GM10266 (cell line): Measurements from ENCODE around the gene NMNAT1.
A peak's percentile ranks its signal among the peaks of the same experiment; 100 is the strongest.

Experiments
- DNase-seq: peaks from one replicate; pipeline ENCODE4 v3.0.0; 2012; ENCODE audit errors: extremely low spot score
- TF ChIP-seq, protein P1 (sequence below): IDR thresholded peaks from 2 replicates; pipeline ENCODE4 v1.5.1; 2012; ENCODE audit warnings: mild to moderate bottlenecking, low read depth; ENCODE audit not compliant: control insufficient read depth, insufficient read depth; ENCODE audit errors: missing control alignments

NMNAT1 gene

DNA sequence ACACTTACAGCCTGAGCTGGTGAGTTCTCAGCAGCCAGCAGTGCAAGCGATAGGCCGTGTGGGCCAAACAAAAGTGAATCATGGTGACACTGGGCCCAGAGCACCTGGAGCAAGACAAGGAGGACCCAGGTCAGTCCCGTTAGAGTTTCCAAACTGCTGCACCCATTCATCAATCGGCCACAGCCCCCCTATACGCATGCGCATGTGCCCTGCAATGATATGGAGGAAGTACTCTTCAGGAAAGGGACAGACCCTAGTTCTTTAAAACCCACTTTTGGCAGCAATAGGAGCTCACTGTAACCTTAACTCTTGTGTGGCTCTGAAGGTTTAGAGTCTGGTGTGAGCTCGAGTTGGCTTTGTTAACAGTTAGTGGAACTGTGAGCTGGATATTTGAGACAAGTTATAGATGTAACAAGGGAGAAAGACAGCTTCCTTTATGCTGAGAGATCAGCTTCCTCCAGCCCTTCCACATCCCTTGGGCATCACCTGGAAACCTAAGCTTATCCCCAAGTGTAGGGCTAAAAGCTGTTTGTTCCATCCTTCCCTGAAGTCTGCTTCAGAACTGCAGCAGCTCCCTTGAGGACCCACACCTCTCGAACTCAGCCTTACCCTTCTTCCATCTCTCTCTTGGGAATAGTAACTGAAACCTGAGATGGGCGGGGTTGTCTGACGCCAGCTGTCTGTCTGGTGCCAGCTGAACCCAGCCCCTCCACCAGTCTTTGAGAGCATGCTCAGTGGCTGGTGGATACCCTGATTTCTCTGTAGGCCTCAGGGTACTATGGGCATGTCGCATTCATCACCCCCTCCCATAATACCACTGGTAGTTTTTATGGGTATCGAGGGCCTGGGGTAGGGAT lies 17.7 kb downstream of the NMNAT1 start:
- DNase-seq: peak; percentile 39
- TF ChIP-seq, protein P1, sequence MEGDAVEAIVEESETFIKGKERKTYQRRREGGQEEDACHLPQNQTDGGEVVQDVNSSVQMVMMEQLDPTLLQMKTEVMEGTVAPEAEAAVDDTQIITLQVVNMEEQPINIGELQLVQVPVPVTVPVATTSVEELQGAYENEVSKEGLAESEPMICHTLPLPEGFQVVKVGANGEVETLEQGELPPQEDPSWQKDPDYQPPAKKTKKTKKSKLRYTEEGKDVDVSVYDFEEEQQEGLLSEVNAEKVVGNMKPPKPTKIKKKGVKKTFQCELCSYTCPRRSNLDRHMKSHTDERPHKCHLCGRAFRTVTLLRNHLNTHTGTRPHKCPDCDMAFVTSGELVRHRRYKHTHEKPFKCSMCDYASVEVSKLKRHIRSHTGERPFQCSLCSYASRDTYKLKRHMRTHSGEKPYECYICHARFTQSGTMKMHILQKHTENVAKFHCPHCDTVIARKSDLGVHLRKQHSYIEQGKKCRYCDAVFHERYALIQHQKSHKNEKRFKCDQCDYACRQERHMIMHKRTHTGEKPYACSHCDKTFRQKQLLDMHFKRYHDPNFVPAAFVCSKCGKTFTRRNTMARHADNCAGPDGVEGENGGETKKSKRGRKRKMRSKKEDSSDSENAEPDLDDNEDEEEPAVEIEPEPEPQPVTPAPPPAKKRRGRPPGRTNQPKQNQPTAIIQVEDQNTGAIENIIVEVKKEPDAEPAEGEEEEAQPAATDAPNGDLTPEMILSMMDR: no peak

DNA sequence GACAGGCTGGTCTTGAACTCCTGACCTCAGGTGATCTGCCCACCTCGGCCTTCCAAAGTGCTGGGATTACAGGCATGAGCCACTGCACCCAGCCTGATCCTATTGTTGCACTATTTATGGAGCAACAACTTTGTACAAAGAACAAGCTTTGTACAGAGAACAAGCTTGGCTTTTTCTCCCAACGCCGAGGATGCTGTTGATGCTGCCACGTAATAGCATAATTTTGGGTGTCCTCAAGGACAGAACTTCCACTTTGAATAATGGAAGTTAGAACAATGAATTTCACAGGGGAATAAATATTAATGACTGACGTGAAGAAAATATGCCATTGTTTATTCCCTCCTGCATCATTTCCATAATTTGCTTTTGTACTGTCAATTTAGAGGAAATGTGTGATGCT lies 41.0 kb downstream of the NMNAT1 start:
- TF ChIP-seq, protein P1: no peak
- no peak for DNase-seq

DNA sequence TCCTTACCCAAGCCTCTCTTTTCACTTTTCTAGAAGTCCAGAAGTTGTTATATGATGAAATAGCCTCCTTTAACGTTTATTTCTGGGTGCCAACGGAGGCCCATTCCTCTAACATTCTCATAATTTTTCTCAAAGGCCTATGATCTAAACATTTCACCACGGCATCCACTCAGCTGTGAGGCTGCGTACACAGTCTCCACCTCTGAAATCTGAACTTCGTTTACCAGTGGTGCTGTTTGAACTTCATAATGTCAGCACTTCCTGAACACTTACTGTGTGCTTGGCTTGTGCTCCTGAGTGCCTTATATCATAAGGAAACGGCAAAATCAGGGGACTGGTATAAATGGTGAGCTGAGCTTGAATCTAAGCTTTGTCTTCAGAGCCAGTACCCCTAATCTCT lies 41.7 kb downstream of the NMNAT1 start:
- TF ChIP-seq, protein P1: no peak
- no peak for DNase-seq

DNA sequence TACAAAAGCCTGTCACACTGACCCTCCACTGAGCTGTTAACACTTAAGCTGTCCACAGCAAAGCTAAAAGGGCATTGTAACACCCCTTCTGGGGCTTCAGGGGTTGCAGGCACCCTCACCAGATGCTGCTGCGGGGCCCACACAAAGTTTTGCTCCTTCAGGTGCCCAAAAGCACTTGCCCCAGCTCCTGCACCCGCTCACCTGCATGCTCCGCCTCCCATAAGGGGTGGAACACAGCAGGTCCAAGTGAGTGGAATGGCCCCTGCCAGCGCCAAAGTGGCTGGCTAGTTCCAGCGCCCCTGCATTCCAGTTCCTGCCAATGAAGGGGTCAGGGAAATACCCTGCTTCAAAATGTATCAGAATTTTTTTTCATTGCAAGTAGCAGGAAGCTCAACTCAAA lies 46.5 kb downstream of the NMNAT1 start:
- DNase-seq: no peak
- TF ChIP-seq, protein P1: no peak

DNA sequence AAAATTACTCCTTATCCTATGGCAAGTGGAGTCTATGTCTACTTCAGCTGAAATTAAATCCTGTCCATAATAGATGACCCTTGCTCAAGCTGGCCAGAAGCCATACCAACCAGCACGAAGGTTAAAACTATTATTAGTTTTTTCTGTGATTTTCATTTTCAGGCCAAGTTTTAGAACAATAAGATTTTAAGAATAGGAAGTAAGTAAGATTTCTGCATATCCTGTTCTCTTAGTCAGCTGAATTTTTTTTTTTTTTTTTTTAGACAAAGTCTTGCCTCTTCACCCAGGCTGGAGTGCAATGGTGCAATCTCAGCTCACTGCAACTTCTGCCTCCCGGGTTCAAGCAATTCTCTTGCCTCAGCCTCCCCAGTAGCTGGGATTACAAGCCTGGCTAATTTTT lies 47.7 kb downstream of the NMNAT1 start:
- no peak for DNase-seq
- TF ChIP-seq, protein P1: no peak

DNA sequence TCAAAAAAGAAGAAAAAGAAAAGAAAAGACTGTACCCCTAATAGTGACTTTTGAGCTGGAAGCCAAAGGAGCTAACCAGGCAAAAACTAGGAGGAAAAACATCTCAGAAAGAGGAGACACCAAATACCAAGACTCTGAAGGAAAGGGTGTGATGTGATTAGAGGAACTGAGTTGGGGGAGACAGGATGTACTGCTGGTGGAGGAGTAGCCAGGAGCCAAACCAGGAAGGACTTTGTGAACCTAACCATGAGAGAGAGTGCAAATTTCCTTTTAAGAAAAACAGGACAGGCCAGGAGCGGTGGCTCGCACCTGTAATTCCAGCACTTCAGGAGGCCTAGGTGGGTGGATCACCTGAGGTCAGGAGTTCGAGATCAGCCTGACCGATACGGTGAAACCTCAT lies 49.6 kb downstream of the NMNAT1 start:
- DNase-seq: no peak
- TF ChIP-seq, protein P1: no peak

DNA sequence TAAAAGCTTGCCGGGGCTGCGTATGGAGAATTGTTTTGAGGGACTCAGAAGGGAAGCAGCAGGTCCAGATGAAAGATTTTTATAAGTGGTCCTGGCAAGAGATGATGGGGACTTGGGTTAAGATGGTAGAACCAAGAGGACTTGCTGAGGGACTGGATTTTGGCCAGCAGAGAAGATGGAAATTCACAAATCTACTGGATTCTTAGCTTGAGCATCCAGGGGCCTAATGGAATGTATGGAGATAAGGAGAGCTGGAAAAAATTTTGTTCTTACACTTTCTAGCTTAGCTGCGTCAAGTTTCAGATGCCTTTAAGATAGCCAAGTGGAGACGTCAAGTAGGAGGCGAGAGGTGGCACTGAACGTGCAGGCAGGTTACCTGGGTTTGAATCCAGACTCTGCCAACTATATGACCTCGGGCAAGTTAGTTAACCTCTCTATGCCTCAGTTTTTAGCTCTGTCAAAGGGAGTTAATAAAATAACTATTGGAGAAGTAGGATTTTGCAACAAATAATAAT lies 50.3 kb downstream of the NMNAT1 start:
- no peak for DNase-seq
- TF ChIP-seq, protein P1: no peak
